ENCODE measurements around the gene NIPBL.
"Not testable (repeated sequence)": the region's sequence is repeated elsewhere in the genome, so short reads cannot be mapped to it uniquely, and the experiment has no call there.

The NIPBL gene

DNA sequence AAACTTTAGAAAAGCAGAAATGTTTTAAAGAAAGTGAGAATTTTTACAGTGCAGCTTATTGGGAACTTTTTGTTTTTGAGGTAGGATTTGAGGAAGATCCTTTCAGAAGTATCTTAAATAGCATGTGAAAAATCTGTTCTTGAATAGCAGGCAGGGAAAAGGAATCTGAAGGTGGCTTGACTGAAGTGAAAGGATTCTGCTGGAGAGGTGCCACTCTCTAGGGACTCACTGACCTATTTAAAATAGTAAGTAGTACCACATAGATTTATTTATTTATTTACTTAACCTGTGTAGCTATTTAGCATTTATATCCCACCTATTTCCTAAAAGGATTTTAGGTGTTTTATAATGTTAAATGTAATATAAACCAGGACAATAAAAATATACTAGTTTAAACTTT lies 69.1 kb downstream of the NIPBL start:
- no peak for DNase-seq (ENCODE audit: low read depth in 2 of 2)

DNA sequence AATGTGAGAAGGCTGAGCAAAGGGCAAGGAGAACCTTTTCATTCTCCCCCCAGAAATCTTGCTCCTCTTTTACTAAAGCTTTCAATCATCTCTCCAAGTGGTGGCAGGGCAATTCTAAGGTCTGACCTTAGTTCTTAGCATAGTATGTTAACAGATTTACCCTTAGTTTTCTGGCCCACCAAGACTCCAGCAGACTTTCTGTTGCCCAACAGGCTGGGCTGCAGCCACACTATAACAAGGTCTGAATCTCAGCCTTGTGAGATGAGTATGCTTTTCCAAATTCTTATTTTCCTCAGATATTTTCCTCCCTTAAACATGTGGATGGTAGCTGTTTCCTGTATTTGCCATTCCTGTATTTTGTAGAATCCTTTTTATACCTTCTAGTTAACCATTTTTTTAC lies 69.5 kb downstream of the NIPBL start:
- no peak for DNase-seq (ENCODE audit: low read depth in 2 of 2)

DNA sequence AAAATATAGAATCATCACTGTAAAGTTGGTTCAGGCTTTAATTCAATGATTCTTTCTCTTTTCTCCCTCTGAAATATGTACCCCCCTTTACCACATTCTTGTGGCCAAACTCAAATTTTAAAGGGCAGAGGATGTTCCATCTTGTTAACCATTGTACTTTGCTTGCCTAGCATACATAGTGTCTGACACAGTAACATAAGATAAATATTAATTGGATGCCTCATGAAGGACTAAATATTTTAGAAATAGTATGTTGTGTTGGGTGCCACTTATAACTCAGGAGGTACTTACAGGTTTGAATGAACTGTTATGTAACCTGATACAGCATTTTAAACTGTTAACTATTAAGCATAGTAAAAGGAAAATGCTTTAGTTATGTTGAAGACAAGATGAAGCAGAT lies 71.5 kb downstream of the NIPBL start:
- no peak for DNase-seq (ENCODE audit: low read depth in 2 of 2)

DNA sequence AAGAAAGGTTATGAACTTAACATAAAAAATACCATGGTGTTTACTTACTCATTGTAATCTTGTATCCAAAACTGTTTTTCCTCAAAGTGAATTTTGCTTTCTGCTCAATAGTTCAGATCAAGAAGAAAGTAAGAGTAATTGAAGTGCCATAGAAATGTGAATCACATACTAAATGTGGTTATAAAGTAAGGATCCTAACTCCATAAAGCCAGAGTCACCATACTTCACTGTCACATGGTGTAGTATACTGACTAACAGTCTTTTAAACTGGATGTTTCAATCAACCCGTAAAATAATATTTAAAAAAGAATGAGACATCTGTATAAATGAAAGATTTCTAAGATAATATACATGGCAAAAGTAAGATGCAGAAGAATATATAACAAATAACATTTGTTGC lies 72.1 kb downstream of the NIPBL start:
- DNase-seq (ENCODE audit: low read depth in 2 of 2): no peak

DNA sequence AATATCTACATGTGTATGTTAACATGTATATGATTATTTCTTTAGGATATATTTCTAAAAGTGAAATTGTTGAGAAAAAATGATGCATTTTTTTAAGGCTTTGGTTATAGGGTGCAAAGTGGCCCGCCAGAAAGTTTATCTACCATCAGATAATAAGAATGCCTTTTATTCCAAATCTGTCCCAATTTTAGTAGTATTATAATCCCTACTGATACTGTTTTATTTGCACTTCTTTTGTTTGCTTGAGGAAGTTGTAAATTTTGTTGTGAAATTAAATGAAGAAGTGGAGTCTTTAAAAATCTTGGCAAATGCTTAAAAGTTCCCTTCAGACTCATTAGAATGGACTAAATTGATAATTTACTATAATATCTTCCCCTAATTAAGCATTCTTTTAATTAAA lies 73.0 kb downstream of the NIPBL start:
- DNase-seq (ENCODE audit: low read depth in 2 of 2): no peak

DNA sequence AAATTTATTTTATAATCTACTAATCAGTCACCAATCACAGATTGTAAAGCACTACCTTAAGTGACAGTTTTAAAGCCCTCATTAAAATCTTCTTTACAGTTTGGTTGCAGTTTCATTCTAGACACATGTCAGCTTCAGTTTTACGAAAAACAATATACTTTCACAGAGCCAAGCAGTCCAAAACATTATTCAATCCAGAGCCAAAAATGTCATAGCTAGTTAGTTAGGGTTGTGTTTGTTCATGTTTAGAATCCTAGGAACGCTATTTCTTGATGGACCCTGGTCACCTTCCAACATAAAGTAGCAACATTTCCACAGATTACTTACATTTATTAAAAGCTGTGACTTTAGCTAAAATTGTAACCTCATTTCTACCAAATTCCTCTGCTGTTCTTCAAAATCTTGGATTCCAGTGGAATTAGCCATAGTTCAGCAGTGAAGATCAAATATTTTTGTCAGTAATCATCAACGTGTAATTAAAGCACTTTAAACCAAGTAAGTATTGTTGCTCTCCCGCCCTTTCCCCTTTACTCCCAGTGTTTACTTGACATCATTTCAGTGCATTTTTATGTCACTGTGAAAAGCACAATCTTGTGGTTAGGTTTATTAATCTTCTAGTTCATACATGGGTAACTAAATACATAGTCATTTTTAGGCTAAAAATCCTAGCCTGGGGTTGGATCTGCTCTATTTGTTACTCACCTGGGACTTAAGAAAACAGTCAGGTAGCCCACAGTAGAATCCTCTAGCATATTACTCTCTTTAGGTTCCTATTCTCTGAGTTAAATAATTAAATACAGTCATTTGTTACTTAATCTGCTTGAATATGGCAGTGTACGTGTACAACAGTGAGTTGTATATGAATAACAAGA lies 74.3 kb downstream of the NIPBL start:
- DNase-seq (ENCODE audit: low read depth in 2 of 2): no peak

DNA sequence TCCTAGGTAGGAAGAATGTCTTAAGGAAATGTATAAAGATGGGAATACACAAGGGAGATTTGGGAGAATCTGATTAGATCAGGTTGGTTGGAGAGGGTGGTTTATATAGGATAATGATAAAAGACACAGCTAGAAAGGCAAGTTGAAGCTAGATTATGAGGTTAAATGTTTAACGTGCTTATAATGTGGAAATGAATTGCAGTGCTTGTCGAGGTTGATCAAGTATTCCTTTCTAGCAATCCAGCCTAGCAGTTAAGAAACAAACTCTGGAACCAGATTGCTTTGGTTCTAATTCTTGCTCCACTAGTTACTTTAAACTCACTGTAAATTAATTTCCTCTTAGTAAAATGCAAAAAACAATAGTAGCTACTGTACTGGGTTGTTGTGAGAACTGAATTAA lies 76.5 kb downstream of the NIPBL start:
- DNase-seq (ENCODE audit: low read depth in 2 of 2): no peak

DNA sequence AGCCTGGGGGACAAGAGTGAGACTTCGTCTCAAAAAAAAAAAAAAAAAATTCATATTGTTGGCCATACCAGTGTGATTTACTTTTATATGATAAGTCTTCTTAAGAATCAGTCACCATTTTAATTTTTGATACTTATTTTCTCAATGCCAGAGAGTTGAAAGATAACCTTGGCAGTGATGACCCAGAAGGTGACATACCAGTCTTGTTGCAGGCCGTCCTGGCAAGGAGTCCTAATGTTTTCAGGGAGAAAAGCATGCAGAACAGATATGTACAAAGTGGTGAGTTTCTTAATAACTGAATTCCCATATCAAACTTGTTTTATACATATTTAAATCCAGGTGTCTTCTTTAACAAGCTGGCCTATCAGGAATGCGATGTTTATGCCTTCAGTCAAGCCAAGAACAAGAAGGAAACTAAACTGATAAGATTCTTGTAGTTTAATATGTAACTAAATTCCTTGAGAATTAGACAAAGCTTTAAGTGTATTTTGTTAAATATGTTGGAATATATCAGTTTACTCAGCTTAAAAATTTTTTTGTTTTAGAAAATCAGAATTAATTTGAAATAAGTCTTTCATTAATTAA lies 81.5 kb downstream of the NIPBL start:
- DNase-seq (ENCODE audit: low read depth in 2 of 2): no peak

DNA sequence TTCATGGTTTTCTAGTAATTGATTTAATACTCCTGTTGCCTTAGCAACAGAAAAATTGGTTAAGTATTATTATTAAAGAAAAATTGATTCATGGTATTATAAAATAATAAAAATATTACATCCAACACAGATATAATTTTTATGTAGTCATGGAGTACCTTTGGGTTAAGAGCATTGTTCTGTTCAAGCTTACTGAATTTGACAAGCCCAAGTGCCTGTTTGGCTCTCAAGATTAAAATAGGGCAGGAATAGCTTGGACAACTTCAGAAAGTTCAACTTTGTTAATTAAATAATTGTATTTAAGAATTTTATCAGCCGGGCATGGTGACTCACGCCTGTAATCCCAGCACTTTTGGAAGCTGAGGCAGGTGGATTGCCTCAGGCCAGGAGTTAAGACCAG lies 82.0 kb downstream of the NIPBL start:
- DNase-seq (ENCODE audit: low read depth in 2 of 2): no peak

DNA sequence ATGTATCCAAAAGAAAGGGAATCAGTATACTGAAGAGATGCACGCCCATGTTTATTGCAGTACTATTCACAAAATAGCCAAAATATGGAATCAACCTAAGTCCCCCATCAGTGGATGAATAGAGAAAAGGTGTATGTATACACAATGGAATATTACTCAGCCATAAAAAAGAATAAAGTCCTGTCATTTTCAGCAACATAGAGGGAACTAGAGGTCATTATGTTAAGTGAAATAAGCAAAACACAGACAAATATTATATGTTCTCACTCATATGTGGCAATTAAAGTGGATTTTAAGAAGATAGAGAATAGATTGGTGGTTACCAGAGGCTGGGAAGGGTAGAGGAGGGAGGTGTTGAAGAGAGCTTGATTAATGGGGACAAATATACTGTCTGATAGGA lies 88.6 kb downstream of the NIPBL start:
- no peak for DNase-seq (ENCODE audit: low read depth in 2 of 2)

DNA sequence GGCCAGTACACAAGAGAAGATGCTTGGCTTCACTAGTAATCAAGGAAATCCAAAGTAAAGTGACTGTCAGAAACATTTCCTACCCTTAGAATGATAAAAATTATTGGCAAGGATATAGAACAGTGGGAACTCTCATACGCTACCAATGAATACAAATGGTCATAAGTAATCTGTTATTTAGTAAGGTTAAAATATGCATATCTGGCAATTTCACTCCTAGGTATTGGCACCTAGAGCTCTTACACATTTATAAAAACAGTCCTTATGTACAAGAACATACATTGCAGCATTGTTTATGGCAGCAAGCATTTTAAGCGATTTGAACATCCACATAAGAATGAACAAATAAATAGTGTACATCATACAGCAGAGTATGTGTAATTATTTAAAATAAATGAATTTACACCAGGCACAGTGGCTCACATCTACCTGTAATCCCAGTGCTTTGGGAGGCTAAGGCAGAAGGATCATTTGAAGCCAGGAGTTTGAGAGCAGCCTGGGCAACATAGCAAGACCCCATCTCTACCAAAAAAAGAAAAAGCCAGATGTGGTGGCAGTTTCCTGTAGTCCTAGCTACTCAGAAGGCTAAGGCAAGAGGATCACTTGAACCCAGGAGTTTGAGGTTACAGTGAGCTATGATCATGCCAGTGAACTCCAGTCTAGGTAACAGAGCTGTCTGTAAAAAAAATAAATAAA lies 93.3 kb downstream of the NIPBL start:
- DNase-seq (ENCODE audit: low read depth in 2 of 2): no peak

DNA sequence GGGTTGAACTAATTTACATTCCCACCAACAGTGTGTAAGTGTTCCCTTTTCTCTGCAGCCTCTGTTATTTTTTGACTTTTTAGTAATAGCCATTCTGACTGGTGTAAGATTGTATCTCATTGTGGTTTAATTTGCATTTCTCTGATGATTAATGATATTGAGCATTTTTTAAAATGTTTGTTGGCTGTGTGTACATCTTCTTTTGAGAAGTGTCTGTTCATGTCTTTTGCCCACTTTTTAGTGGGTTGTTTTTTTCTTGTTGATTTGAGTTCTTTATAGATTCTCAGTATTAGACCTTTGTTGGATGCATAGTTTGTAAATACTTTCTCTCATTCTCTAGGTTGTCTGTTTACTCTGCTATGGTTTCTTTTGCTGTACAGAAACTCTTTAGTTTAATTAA lies 101.6 kb downstream of the NIPBL start:
- no peak for DNase-seq (ENCODE audit: low read depth in 2 of 2)

DNA sequence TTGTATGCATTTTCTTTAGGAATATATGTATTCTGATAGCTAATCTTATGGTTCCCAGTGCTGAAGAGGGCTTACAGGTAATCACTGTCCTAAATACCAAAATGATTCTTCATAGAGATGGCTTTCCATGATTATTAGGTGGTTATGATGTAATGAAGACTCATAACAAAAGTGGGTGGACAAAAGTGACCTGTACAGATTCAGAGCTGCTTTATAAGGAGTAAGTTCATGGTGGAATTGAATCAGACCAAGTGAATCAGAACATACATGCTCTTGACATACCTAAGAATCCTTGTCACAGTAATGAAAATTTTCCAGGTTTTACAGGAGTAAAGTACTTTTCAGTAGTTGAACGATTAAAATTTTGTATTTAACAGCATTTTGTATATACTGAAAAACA lies 105.6 kb downstream of the NIPBL start:
- DNase-seq (ENCODE audit: low read depth in 2 of 2): no peak

DNA sequence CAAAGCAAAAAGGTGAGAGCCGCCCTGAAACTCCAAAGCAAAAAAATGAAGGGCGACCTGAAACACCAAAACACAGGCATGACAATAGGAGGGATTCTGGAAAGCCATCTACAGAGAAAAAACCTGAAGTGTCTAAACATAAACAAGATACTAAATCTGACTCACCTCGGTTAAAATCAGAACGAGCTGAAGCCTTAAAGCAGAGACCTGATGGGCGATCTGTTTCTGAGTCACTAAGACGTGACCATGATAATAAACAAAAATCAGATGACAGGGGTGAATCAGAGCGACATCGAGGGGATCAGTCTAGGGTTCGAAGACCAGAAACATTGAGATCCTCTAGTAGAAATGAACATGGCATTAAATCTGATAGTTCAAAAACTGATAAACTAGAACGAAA lies 108.8 kb downstream of the NIPBL start:
- no peak for DNase-seq (ENCODE audit: low read depth in 2 of 2)

DNA sequence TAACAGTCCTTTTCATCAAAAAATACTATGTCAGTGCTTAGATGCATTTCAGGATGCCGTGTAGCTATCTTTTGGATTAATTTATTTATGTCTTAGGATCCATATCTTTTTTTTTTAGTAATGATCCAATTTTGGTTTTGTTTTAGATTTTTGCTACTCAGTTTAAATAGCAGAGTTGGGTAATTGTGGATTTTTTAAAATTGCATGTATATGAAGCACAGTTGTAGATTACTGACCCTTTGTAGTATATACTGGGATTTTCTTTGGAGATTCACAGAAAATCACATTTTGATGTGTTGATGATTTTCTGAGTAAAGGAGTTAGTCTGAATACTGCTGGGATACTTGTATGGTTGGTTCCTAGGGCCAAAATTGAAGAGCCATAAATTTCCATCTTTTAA lies 111.8 kb downstream of the NIPBL start:
- DNase-seq (ENCODE audit: low read depth in 2 of 2): no peak

DNA sequence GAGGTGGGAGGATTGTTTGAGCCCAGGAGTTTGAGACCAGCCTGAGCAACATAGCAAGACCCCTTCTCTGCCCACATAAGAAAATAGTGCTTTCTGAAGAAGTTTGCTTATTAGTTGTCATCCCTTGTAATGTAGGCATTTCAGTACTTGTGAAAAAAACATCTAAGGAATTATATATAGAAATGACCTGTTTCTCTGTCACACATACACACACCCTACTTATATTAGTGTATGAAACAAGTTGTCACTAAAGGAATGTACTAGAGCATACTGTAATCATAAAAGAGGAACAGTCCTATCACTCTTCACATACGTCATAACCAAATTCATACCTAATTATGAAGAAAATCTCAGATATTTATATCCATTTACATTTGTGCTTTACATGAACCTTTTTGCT lies 122.0 kb downstream of the NIPBL start:
- DNase-seq (ENCODE audit: low read depth in 2 of 2): no peak

DNA sequence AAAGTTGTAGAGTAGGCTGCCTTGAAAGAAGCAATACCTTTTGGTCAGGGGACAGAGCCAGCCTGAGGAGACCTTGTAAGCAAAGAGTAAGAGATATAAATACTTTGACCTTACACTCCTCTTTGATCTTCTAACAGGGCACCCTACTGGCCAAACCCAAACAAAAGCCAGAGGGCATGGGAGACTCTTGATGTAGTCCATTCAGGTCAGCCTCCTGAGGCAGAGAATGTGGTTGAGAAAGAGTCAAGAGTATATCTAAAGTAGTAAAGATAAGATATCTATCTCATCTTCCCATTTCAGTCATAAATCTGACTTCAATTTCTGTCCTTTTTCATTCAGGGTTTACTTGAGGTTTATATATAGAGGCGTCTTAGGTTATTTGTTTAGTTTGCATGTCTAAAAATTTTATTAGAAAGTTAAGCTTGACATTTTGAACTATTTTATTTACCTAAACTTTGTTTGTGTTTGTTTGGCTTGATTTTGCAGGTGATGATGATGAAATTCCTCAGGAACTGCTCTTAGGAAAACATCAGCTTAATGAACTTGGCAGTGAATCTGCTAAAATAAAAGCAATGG lies 125.7 kb downstream of the NIPBL start:
- DNase-seq (ENCODE audit: low read depth in 2 of 2): no peak

DNA sequence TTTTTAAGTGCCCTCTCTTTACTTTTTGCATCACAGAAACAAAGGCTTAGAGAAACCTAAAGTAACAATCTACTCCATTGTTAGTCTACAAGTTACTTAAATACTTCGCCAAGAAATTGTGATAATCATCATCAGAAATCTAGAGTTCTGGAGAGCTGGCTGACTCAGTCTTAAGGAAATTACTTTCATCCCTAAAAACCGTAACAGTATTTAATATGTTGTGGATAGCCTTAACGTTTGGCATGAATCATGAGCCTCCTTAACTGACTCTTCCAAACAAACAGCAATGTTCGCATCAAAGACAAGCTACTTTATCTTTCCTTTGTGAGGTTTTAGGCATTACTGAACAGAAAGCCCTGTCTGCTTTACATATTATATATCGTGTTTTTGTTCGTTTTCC lies 128.7 kb downstream of the NIPBL start:
- DNase-seq (ENCODE audit: low read depth in 2 of 2): no peak

DNA sequence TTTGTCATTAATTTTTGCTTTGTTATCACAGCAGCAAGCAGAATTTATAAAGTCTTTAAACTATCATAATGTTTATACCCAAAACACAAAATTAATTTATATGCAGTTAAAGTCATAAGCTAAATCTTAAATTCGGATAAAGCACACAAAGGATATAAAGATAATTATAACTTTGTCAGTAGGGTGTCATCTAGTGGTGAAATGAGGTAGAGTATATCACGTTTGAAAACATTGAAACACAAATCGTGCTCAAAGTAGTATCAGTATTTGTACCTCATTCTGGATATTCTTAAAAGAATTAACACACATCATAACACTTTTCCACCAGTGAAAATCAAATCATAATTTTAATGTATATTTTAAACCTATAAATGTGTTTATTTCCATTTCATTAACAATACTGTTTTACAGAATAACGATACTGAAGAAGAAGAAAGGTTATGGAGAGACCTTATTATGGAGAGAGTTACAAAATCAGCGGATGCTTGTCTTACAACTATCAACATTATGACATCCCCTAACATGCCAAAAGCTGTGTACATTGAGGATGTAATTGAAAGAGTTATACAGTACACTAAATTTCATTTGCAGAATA lies 129.5 kb downstream of the NIPBL start:
- no peak for DNase-seq (ENCODE audit: low read depth in 2 of 2)

DNA sequence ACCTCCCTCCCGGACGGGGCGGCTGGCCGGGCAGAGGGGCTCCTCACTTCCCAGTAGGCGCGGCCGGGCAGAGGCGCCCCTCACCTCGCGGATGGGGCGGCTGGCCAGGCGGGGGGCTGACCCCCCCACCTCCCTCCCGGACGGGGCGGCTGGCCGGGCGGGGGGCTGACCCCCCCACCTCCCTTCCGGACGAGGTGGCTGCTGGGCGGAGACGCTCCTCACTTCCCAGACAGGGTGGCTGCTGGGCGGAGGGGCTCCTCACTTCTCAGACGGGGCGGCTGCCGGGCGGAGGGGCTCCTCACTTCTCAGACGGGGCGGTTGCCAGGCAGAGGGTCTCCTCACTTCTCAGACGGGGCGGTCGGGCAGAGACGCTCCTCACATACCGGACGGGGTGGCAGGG lies 136.6 kb downstream of the NIPBL start:
- DNase-seq (ENCODE audit: low read depth in 2 of 2): not testable (repeated sequence)

DNA sequence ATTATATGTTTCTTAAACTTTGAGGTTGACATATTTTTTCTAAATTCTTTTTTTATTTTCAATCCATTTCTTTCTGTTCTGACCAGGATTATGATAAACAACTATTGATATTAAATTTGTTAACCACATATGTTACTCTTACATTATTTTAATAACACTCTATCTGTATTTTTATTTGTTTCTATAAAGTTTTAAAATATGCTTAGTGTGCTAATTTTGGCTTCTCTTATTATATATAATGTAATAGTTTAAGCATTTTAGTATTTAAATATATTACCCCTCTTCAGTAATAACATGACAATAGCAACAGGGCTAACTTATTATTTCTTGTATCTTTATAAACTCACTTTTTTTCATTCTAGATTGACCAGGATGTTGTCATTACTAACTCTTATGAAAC lies 137.8 kb downstream of the NIPBL start:
- DNase-seq (ENCODE audit: low read depth in 2 of 2): no peak
